GM19324 (cell line): ENCODE measurements around the gene IL1RAPL1.
"Not testable (repeated sequence)": the region's sequence is repeated elsewhere in the genome, so short reads cannot be mapped to it uniquely, and the experiment has no call there.

ENCODE experiments used
- ATAC-seq: cut with Tn5 transposase; IDR thresholded peaks from one replicate; pipeline ENCODE4 v1.9.1; 2021; ENCODE audit warnings: mild to moderate bottlenecking, moderate library complexity; ENCODE audit not compliant: unreplicated experiment, low FRiP score

IL1RAPL1 gene

GRCh38 chrX:28756647-28757046, 169.4 kb downstream of the IL1RAPL1 start:
- ATAC-seq = no peak

GRCh38 chrX:28757290-28757689, 170.0 kb downstream of the IL1RAPL1 start:
- no peak for ATAC-seq

GRCh38 chrX:28766561-28766960, 179.3 kb downstream of the IL1RAPL1 start:
- ATAC-seq = not testable (repeated sequence)

GRCh38 chrX:28773807-28774206, 186.6 kb downstream of the IL1RAPL1 start:
- ATAC-seq = no peak

GRCh38 chrX:28787206-28787605, 200.0 kb downstream of the IL1RAPL1 start:
- no peak for ATAC-seq

GRCh38 chrX:28800671-28801070, 213.4 kb downstream of the IL1RAPL1 start:
- ATAC-seq = not testable (repeated sequence)

- ATAC-seq = no peak
Measured at GRCh38 chrX:28802625-28803024, 215.4 kb downstream of the IL1RAPL1 start.

GRCh38 chrX:28835991-28836390, 248.7 kb downstream of the IL1RAPL1 start:
- no peak for ATAC-seq

GRCh38 chrX:28843817-28844216, 256.6 kb downstream of the IL1RAPL1 start:
- ATAC-seq = no peak

GRCh38 chrX:28847423-28847822, 260.2 kb downstream of the IL1RAPL1 start:
- ATAC-seq = no peak

GRCh38 chrX:28848707-28849106, 261.5 kb downstream of the IL1RAPL1 start:
- no peak for ATAC-seq

- ATAC-seq = no peak
Measured at GRCh38 chrX:28850955-28851354, 263.7 kb downstream of the IL1RAPL1 start.

- no peak for ATAC-seq
Measured at GRCh38 chrX:28851871-28852270, 264.6 kb downstream of the IL1RAPL1 start.

- ATAC-seq = no peak
Measured at GRCh38 chrX:28854637-28855036, 267.4 kb downstream of the IL1RAPL1 start.

GRCh38 chrX:28876408-28876807, 289.2 kb downstream of the IL1RAPL1 start:
- no peak for ATAC-seq

GRCh38 chrX:28876901-28877300, 289.7 kb downstream of the IL1RAPL1 start:
- ATAC-seq = no peak

GRCh38 chrX:28880136-28880535, 292.9 kb downstream of the IL1RAPL1 start:
- ATAC-seq = no peak

GRCh38 chrX:28884823-28885222, 297.6 kb downstream of the IL1RAPL1 start:
- no peak for ATAC-seq

- ATAC-seq = no peak
Measured at GRCh38 chrX:28888416-28888815, 301.2 kb downstream of the IL1RAPL1 start.

GRCh38 chrX:28889591-28890090, 302.4 kb downstream of the IL1RAPL1 start:
- no peak for ATAC-seq

GRCh38 chrX:28901637-28902036, 314.4 kb downstream of the IL1RAPL1 start:
- ATAC-seq = no peak

- ATAC-seq = no peak
Measured at GRCh38 chrX:28910487-28910886, 323.2 kb downstream of the IL1RAPL1 start.
